NCI-H2227 treated with DMSO at 0.1 percent for 48 hours (cell line): Measurements from ENCODE around the gene PRELID1.
"Not testable (repeated sequence)": the region's sequence is repeated elsewhere in the genome, so short reads cannot be mapped to it uniquely, and the experiment has no call there.

Experiments
- DNase-seq: peaks from one replicate; lab custom pipeline; 2025; lab: John Stamatoyannopoulos, UW

Gene PRELID1

DNA sequence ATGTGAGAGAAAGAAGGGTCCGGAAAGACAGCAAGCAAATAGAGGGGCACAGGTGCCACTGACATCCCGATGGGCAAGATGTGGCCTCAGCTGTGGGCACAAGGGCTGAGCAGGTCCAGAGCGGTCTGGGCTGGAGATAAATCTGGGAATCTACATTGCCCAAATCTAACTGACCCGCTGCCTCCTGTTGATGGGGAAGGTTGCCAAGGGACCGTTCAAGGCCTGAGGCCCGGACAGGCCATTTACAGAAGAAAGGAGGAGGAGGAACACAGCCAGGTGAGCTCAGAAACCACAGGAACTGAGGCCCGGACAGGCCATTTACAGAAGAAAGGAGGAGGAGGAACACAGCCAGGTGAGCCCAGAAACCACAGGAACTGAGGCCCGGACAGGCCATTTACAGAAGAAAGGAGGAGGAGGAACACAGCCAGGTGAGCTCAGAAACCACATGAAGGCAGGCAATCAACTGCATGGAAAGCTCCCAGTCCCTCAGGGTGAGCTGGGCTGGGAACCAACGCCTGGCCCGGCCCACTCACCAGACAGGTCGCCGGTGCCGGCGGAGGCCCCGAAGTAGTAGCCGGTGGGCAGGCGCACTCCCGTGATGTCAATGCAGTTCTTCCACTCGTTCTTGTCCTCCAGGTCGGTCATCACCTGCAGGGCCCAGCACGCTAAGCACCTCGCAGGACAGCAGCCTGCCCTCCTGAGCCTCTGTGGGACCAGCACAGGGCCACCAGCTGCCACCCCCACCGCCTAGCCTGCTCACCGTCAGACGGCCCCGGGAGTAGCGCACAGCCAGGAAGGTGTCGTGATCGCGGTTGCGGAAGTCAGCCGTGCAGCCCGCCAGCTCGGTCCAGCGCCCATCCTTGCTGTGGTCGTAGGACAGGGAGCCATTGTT is 33.2 kb downstream of the PRELID1 start:
- DNase-seq = no peak

DNA sequence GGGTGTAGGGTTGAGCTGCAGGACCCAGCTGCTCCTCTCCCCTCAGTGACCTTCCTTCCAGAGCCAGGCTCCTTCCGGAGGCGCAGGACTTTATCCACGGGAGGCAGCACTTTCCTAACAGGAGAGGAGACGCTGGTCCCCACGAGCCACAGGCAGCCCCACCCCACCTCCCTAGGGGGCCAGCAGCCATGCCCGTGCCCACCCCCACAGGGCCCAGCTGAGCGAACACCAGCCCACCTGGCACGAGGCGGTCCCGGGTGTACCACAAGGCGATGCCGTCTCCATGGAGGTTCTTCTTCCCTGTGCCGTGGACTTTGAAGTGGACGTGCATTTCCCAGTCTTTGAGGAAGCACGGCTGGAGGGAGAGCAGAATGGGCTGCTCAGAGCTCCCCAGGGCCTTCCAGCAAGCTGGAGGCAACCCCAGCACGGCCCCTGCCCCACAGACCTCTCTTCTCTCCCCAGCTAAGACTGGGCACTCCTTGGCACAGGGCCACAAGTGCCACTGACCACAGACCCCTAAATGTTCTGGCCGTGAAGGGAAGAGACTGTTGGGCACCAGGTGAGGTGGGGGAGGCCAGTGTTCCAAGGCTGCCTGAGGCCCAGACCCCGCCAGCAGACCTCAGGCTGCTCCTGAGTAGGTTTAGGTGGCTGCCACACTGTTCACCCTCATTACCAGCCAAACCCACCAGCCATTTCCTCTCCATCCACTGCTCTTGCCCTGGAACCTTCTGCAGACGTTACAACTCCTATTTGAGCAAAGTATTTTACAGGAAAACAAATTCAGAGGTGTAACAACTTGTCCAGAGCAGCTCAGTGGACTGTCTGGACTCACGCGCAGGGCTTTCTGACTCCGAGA is 34.9 kb downstream of the PRELID1 start:
- DNase-seq = no peak

DNA sequence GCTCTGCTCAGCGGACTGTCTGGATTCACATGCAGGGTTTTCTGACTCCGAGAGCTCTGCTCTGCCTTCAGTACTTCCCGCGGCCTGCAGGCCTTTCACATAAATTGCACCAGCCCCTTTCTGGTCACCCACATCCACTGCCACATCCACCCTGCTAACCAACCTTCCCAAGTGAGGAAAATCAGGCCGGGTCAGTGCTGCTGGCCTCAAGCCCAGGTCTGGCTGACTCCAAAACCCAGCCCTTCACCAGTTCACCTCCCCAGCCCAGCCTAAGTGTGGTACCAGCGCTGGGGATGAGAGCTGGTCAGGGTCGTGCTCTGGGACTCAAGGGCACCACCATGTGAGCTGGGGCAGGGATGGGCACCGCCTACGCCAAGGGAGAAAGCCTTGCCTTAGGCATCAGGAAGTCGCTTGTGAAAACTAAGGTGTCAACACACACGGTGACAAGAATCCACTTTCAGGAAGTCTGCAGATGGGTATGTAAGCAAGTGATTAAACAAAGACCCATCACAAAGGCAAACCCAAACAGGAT is 35.6 kb downstream of the PRELID1 start:
- DNase-seq = no peak

DNA sequence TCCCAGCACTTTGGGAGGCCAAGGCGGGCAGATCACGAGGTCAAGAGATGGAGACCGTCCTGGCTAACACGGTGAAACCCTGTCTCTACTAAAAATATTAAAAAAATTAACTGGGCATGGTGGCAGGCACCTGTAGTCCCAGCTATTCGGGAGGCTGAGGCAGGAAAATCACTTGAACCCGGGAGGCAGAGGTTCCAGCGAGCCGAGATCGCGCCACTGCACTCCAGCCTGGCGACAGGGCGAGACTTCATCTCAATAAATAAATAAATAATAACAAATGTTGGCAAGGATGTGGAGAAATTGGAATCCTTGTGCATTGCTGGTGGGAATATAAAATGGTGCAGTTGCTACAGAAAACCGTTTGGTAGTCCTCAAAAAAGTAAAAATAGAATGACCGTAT is 39.4 kb downstream of the PRELID1 start:
- DNase-seq = not testable (repeated sequence)

DNA sequence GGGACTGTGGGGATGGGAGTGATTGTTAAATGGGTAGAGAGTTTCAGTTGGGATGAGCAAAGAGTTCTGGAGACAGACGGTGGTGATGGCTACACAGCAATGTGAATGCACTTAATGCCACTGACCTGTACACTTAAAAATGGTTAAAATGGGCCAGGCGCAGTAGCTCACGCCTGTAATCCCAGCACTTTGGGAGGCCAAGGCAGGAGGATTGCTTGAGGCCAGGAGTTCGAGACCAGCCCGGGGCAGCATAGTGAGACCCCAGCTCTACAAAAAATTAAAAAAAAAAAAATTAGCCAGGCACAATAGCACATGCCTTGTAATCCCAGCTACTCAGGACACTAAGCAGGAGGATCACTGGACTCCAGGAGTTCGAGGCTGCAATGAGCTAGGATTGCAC is 40.2 kb downstream of the PRELID1 start:
- no peak for DNase-seq

DNA sequence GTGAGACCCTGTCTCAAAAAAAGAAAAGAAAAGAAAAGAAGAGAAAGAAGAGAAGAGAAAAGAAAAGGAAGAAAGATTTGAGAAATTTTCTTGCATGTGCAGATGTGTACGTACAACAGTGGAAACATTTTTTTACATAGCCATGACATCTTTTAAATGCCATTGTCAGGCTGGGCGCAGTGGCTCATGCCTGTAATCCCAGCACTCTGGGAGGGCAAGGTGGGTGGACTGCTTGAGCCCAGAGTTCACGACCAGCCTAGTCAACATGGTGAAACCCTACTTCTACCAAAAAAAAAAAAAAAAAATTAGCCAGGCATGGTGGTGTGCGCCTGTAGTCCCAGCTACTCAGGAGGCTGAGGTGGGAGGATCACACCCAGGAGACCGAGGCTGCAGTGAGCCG is 41.3 kb downstream of the PRELID1 start:
- DNase-seq = no peak

DNA sequence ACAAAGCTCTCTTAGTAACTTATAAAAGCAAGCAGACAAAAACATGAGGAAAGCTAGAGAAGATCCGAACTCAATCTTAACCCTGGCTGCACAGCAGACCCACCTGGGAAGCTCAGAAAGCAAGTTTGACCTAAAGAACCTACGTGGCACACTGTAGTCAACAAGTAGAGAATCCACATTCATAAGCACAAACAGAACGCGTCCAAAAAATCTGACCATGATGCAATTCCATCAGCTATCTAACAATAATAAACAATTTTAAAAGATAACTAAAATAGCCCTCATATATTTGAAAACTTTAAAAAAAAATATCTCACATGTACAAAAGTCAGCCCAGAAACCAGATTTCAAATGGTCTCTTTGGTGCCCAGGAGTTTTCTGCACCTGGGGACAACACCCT is 43.2 kb downstream of the PRELID1 start:
- DNase-seq = no peak

DNA sequence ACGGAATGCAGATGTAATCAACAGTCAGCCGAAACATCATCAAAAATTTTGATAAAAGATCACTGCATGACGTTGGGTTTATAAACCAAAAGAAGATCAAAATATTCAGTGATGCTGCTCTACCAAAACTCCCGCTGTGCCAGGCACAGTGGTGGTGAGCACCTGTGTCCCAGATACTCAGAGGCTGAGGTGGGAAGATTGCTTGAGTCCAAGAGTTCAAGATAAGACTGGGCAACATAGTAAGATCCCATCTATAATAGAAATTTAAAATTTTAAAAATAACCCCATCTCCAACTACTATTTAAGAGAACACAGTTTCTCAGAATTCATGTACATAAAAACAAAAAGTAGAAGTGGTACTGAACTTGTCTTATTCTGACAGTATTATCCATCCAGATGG is 44.1 kb downstream of the PRELID1 start:
- no peak for DNase-seq

DNA sequence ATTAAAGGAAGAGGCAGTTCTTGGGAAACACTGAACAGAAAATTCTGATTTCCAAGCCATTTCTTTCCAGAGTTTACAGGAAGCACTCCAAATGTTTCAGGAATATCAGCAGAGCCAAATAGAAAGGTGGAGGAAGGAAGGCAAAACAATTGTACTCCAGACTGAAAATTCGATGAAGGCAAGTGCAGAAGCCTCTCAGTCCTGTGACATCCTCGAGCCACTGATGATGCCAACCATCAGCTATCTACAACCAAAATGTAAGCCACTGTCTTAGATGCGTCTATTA is 45.7 kb downstream of the PRELID1 start:
- no peak for DNase-seq

DNA sequence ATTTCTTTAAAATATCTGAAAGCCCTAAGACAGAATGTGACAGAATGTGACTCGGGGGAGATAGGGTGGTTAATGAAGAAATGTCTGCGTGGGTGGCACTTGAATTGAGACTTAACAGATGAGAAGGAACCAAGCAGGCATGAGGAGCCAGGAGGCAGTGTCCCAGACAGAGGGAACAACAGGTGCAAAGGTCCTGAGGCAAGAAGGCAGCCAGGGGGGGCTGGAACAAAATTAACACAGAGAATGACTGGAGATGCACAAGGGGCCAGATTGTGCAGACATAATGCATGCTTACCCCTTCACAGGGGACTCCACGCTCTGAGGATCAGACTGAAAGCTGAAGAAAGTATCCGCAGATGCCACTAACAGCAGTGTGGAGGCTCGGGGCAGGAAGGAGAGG is 46.2 kb downstream of the PRELID1 start:
- no peak for DNase-seq

DNA sequence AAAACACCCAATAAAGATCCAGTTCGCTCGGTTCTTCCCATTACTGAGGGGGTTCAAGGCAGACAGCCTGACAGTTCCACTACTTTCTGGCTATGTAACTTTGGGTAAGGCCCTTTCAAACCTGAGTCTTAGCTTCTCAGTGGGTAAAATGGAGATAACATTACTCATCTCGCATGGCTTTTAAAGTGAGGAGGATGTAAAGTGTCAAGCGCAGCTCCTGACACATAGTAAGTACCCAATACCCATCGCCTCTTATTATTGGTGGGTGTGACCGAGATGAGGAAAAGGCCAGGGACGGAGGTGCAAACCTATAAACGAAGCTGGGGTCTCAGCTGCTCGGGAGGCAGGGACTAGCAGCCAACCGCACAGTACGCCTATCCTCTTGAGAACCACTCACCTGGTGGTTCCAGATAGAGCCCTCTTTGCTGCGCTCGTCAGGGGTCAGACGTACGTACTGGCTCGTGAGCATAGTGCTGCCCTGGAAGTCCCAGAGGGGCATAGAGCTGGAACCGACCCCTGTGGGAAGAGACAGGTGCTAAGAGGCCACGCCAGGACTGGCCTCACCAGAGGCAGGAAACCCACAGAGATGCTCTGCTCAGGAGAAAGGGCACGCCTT is 47.3 kb downstream of the PRELID1 start:
- no peak for DNase-seq

DNA sequence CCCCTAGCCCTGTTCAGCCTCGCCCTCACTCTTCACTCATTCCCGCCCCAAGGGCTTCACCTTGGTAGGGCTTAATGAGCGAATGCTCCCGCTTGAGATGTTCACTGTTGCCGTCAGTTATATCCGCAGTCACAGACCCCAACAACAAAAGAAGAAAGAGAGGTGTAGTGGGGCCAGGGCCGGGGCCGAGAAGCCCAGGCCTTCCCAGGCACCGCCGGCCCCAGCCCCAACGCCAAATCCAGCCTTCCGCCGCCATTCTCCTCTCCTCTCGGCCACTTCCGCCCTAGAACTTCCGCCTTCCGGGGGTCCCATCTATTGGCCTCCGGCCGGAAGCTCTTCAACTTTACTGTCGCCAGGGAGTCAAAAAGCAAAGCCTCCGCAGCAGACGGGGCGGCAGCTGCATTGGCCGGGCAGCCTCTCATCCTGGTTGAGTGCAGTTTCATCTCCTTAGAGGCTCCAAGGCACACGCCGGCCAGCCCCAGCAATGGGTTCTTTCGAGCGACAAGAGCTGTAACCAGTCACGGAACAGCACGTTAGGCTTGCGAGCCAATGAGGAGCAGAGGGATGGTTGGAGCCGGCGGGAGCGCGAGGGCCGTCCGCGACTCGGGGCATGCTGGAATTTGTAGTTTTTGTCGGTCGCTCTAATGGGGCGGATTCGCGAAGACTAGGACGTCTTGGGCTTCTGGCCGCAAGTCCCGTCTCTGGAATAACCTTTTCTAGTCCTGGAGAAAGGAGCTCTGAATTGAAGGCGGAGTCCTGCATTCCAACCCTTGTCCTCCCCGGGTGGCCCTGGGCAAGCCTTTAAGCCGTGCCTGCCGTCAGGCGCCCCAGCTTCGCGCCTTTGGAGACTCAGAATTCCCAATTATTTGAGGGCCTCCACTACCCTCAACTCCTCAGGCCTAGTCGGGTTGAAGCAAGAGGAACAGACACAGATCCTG is 48.1 kb downstream of the PRELID1 start, which contains the start of gene LMAN2:
LMAN2 (minus strand) TSS at position 277 of the 938 bp plus-strand sequence; CDS start at position 256, 21 bp downstream.
- DNase-seq = peak; percentile 89

DNA sequence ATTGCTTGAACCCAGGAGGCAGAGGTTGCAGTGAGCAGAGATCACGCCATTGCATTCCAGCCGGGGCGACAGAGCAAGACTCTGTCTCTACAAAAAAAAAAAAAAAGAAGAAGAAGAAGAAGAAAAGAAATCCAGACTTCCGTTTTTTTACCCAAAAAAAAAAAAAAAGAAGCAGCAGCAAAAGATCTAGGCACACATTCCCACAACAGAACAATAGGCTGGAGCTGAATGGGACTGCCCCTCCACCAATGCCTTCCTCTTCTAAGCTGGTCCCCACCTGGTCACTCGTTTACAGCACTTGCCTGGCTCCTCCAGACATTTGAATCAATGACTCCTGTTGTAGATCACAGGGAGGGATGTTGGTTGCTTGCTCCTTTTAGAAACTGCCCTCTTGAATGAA is 49.5 kb downstream of the PRELID1 start:
- no peak for DNase-seq

DNA sequence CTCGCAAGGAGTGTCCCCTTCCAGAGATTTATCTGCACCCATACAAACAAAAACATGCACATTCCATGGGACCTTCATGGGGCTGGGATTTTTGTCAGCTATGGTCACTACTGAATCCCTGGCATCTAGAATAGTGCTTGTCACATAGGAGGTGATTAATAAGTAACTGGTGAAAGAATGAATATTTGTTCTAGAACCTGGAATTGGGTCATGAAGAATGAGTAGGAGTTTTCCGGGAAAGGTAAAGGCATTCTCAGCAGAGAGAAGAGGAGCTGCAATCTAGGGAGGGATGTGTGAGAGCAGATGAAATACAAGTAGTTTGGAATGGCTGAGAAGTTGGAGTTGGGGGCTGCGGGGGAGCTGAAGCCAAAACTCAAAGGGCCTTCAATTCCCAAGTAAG is 50.7 kb downstream of the PRELID1 start:
- no peak for DNase-seq

DNA sequence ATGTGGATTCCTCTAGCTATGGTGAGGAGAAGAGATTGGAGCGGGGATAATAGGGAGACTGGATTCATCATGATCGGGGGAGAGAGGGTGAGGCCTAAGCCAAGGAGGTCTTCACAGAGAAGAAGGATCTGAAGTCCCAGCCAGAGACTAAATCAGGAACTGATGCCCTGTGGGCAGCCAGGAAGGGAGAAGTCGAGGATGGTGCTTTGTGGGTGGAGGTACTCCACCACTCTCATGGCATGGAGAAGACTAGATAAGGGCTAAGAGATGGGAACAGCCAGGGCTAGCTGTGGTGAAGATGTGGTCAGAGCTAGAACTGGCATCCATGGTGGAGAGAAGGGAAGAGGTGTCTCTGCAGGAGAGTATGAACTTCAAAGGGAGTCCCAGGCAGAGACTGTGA is 51.1 kb downstream of the PRELID1 start:
- DNase-seq = no peak

DNA sequence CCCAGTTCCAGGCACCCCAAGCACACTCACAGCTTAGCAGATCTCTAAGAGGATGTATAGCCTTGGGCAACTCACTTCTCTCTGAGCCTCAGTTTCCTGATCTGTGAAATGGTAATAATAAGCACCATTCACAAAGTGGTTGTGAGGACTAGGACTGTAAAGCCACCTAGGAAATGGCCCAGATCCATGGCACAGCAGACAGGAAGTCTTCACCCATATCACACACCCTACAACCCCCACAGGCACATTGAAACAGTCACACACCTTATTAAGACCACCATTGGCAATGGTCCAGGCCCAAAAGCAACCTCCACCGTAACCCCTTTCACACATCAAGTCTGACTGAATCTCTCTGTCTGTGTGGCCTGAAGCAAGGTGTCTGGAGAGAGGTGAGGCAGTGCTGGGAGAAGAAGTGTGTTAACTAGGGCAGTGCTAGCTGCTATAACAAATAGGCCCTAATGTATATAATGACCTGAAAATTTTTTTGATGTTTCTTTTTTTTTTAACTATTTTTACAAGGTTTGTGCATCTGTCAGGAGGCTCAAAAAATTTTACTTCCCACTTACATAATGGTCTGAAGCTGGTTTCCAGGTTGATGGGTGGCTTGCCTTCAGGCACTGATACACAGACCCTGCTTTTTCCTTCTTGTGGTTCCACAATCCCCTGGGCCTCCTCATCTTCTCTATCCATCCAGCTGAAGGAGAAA is 51.7 kb downstream of the PRELID1 start:
- no peak for DNase-seq

DNA sequence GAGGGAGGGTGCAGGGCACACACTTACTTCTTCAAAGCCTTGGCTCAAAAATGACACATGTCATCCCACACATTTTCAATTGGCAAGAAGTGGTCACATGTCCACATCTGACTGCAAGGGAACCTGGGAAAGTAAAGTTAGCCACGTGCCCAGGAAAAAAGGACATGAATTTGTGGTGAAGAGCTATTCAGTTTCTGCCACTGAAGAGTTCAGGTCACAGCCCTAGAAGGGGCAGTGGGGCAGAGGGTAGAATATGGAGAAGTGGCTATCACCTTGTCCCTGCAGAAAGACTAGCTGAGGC is 52.2 kb downstream of the PRELID1 start:
- DNase-seq = no peak
